ENCODE data around the gene GCLM.

Gene GCLM

GRCh38 chr1:93909146-93910050 is at the start of gene GCLM:
Gene GCLM, minus strand, starts transcription at chr1:93909430. Its CDS starts 267 bp downstream, at chr1:93909163.
- no peak for TF ChIP-seq GATA3 (IDR thresholded peaks at IDR 0.05; ENCODE audit: low read depth, low read length)
- TF ChIP-seq GATA2 (IDR thresholded peaks at IDR 0.05; ENCODE audit: low read depth, low read length): no peak

GRCh38 chr1:93958726-93959100 is 49.5 kb upstream of the GCLM start:
- TF ChIP-seq GATA2 (IDR thresholded peaks at IDR 0.05; ENCODE audit: low read depth, low read length) (no peak), GATA3 (IDR thresholded peaks at IDR 0.05; ENCODE audit: low read depth, low read length) (no peak)

GRCh38 chr1:93958032-93958725 is 48.9 kb upstream of the GCLM start:
- TF ChIP-seq GATA2 (IDR thresholded peaks at IDR 0.05; ENCODE audit: low read depth, low read length) (no peak), GATA3 (IDR thresholded peaks at IDR 0.05; ENCODE audit: low read depth, low read length) (no peak)

- TF ChIP-seq GATA3 (IDR thresholded peaks at IDR 0.05; ENCODE audit: low read depth, low read length): no peak
- no peak for TF ChIP-seq GATA2 (IDR thresholded peaks at IDR 0.05; ENCODE audit: low read depth, low read length)
Observed at GRCh38 chr1:93955765-93956164, 46.5 kb upstream of the GCLM start.

- TF ChIP-seq GATA3 (IDR thresholded peaks at IDR 0.05; ENCODE audit: low read depth, low read length) (no peak), GATA2 (IDR thresholded peaks at IDR 0.05; ENCODE audit: low read depth, low read length) (no peak)
Observed at GRCh38 chr1:93938461-93939145, 29.4 kb upstream of the GCLM start.

- TF ChIP-seq GATA3 (IDR thresholded peaks at IDR 0.05; ENCODE audit: low read depth, low read length) (no peak), GATA2 (IDR thresholded peaks at IDR 0.05; ENCODE audit: low read depth, low read length) (no peak)
Observed at GRCh38 chr1:93937997-93938396, 28.8 kb upstream of the GCLM start.

GRCh38 chr1:93925206-93925605 is 16.0 kb upstream of the GCLM start:
- TF ChIP-seq GATA2 (IDR thresholded peaks at IDR 0.05; ENCODE audit: low read depth, low read length) (no peak), GATA3 (IDR thresholded peaks at IDR 0.05; ENCODE audit: low read depth, low read length) (no peak)

GRCh38 chr1:93919780-93920179 is 10.6 kb upstream of the GCLM start:
- TF ChIP-seq GATA2 (IDR thresholded peaks at IDR 0.05; ENCODE audit: low read depth, low read length): no peak
- TF ChIP-seq GATA3 (IDR thresholded peaks at IDR 0.05; ENCODE audit: low read depth, low read length): no peak

- TF ChIP-seq GATA3 (IDR thresholded peaks at IDR 0.05; ENCODE audit: low read depth, low read length) (no peak), GATA2 (IDR thresholded peaks at IDR 0.05; ENCODE audit: low read depth, low read length) (no peak)
Observed at GRCh38 chr1:93917302-93917701, 8.1 kb upstream of the GCLM start.

- TF ChIP-seq GATA2 (IDR thresholded peaks at IDR 0.05; ENCODE audit: low read depth, low read length) (no peak), GATA3 (IDR thresholded peaks at IDR 0.05; ENCODE audit: low read depth, low read length) (no peak)
Observed at GRCh38 chr1:93910305-93910704, 1.1 kb upstream of the GCLM start.

- no peak for TF ChIP-seq GATA2 (IDR thresholded peaks at IDR 0.05; ENCODE audit: low read depth, low read length)
- no peak for TF ChIP-seq GATA3 (IDR thresholded peaks at IDR 0.05; ENCODE audit: low read depth, low read length)
Observed at GRCh38 chr1:93908394-93909145, 660 bp downstream of the GCLM start.

- TF ChIP-seq GATA2 (IDR thresholded peaks at IDR 0.05; ENCODE audit: low read depth, low read length) (no peak), GATA3 (IDR thresholded peaks at IDR 0.05; ENCODE audit: low read depth, low read length) (no peak)
Observed at GRCh38 chr1:93907718-93908117, 1.5 kb downstream of the GCLM start.

GRCh38 chr1:93906480-93906879 is 2.8 kb downstream of the GCLM start:
- TF ChIP-seq GATA2 (IDR thresholded peaks at IDR 0.05; ENCODE audit: low read depth, low read length) (no peak), GATA3 (IDR thresholded peaks at IDR 0.05; ENCODE audit: low read depth, low read length) (no peak)

- TF ChIP-seq GATA2 (IDR thresholded peaks at IDR 0.05; ENCODE audit: low read depth, low read length) (no peak), GATA3 (IDR thresholded peaks at IDR 0.05; ENCODE audit: low read depth, low read length) (no peak)
Observed at GRCh38 chr1:93905734-93906133, 3.5 kb downstream of the GCLM start.

Measured in SH-SY5Y (cell line).